Gastrocnemius medialis (tissue), 4 donors: ENCODE data around the gene FHOD1. TPM values are rescaled to one million over a fixed set of nuclear protein-coding genes. Genes with fewer than 3 reads are reported as not detected.

Source experiments
- ATAC-seq, 2 donors: fragments of 150-250 bp; one replicate each; pipeline ENCODE4 v1.9.1; 2016
- DNase-seq, 2 donors: peaks; one replicate each; pipeline ENCODE4 v3.0.0-alpha.2; 2019
- H3K27ac ChIP-seq, 4 donors: fragments of 200-600 bp; sonication (generic); 1 replicate in 1 of 4; 2 replicates in 3 of 4; pipeline ENCODE4 v1.5.1; 2016 to 2018; ENCODE audit warnings: mild to moderate bottlenecking in 2 of 4, moderate library complexity in 1 of 4
- H3K27me3 ChIP-seq, 3 donors: fragments of 200-600 bp; sonication (generic) in 2 of 3; 1 replicate in 1 of 3; 2 replicates in 2 of 3; pipeline versions ENCODE4 v1.5.1 to v1.6.0; 2016 to 2019; ENCODE audit warnings: mild to moderate bottlenecking in 1 of 3, moderate library complexity in 1 of 3
- H3K36me3 ChIP-seq, 2 donors: fragments of 200-600 bp; sonication (generic) in 1 of 2; one replicate each; pipeline ENCODE4 v1.5.1; 2017 to 2018
- H3K4me1 ChIP-seq, 2 donors: fragments of 200-600 bp; sonication (generic) in 1 of 2; one replicate each; pipeline ENCODE4 v1.5.1; 2016 to 2017; ENCODE audit warnings: mild to moderate bottlenecking in 2 of 2
- H3K4me3 ChIP-seq, 4 donors: fragments of 200-600 bp; sonication (generic) in 3 of 4; 1 replicate in 1 of 4; 2 replicates in 3 of 4; pipeline ENCODE4 v1.5.1; 2016 to 2019; ENCODE audit warnings: mild to moderate bottlenecking in 2 of 4
- H3K9me3 ChIP-seq, 3 donors: fragments of 200-600 bp; sonication (generic) in 2 of 3; 1 replicate in 1 of 3; 2 replicates in 2 of 3; pipeline ENCODE4 v1.5.1; 2016 to 2019
- POLR2A ChIP-seq, 2 donors: fragments of 450-650 bp; IDR thresholded peaks; one replicate each; pipeline ENCODE4 v1.6.1; 2017; ENCODE audit warnings: antibody characterized with exemption in 2 of 2, mild to moderate bottlenecking in 2 of 2, moderate library complexity in 2 of 2
- in situ Hi-C, 4 donors: fragments of 200-750 bp; cut with MboI; loops; one replicate each; pipeline versions ENCODE4 v1.15.0 to v1.8.0; 2017; ENCODE audit warnings: low sequenced_read_pairs in 4 of 4
- intact Hi-C: fragments of 100-400 bp; cut with DNase I; formaldehyde crosslinking; loops from one replicate; pipeline ENCODE4 v1.15.1; 2023; ENCODE audit warnings: low total_unique reads
- total RNA-seq, 4 donors: library from RNA; depleted of rRNA; stranded (reverse); fragments of >200 nt; gene quantifications; one replicate each; pipeline versions ENCODE4 v1.1.0 to v1.2.3, GENCODE V29; 2016
- TF ChIP-seq, protein P1 (sequence below), 5 experiments: fragments of 450-650 bp in 3 of 5; fragments of 200-600 bp in 2 of 5; sonication (generic) in 2 of 5; IDR thresholded peaks in 4 of 5; conservative IDR thresholded peaks in 1 of 5; 1 replicate in 4 of 5; 2 replicates in 1 of 5; pipeline ENCODE4 v1.5.1; 2016 to 2019; ENCODE audit warnings: antibody characterized with exemption in 5 of 5, mild to moderate bottlenecking in 3 of 5, moderate library complexity in 3 of 5

FHOD1 gene
- total RNA-seq, 4 donors from 2014 or later, result 26.3 to 65.3 (median 52.4) TPM

DNA sequence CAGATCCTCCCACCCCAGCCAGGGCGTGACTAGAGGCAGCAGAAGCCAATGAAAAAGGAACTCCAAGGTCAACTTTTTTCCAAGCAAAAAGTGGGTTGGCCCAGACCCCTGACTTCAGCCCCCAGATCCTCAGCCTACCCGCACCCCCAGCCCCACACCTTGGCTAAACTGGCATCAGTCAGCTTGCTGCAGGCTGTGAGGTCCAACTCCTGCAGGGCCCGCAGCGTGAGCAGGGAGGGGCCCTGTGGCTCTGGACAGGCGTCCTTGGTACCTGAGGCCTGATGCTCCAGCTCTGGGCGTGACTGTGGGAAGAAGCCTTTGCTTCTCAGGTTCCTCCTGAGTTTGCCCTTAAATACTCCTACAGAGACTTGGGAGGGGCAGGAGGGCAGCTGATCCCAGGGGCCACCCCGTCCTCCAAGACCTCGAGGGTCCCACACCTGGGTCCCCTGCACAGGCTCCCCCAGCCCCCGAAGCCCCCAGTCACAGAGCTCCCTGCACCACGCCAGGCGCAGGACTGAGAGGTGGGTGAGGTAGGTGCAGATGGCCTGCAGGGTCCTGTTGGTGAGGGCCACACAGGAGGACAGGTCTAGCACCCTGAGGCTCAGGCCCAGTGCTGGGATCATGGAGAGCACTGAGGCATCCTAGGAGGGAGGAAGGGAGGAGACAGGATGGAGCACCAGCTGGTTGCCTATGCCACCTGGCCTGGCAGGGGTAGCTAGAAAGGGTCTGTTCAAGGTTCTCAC lies 39.0 kb downstream of the FHOD1 start:
- Histone ChIP-seq H3K4me3 (no peak overlapping the region), H3K4me1 (peaks cover 23 to 26% of the 10 kb centered on the region in 2 donors), H3K9me3 (no peaks in the 10 kb centered on the region), H3K27me3 (no peaks in the 10 kb centered on the region), H3K36me3 (peaks cover 0 to 5% of the 10 kb centered on the region in 2 donors), H3K27ac (peak overlapping the region; percentile 53 to 83 (median 70))
- intact Hi-C loops (no loop called here), in situ Hi-C loops (no loop called here)
- TF ChIP-seq, protein P1, sequence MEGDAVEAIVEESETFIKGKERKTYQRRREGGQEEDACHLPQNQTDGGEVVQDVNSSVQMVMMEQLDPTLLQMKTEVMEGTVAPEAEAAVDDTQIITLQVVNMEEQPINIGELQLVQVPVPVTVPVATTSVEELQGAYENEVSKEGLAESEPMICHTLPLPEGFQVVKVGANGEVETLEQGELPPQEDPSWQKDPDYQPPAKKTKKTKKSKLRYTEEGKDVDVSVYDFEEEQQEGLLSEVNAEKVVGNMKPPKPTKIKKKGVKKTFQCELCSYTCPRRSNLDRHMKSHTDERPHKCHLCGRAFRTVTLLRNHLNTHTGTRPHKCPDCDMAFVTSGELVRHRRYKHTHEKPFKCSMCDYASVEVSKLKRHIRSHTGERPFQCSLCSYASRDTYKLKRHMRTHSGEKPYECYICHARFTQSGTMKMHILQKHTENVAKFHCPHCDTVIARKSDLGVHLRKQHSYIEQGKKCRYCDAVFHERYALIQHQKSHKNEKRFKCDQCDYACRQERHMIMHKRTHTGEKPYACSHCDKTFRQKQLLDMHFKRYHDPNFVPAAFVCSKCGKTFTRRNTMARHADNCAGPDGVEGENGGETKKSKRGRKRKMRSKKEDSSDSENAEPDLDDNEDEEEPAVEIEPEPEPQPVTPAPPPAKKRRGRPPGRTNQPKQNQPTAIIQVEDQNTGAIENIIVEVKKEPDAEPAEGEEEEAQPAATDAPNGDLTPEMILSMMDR (IDR thresholded peaks at IDR 0.05 in 4 of 5, conservative IDR thresholded peaks at IDR 0.05 in 1 of 5), result no peak
- no peak for TF ChIP-seq POLR2A (IDR thresholded peaks at IDR 0.05)
- DNase-seq (peak in 1 of 2 donors; percentile 38), ATAC-seq (peak in 1 of 2 donors; percentile 15)

DNA sequence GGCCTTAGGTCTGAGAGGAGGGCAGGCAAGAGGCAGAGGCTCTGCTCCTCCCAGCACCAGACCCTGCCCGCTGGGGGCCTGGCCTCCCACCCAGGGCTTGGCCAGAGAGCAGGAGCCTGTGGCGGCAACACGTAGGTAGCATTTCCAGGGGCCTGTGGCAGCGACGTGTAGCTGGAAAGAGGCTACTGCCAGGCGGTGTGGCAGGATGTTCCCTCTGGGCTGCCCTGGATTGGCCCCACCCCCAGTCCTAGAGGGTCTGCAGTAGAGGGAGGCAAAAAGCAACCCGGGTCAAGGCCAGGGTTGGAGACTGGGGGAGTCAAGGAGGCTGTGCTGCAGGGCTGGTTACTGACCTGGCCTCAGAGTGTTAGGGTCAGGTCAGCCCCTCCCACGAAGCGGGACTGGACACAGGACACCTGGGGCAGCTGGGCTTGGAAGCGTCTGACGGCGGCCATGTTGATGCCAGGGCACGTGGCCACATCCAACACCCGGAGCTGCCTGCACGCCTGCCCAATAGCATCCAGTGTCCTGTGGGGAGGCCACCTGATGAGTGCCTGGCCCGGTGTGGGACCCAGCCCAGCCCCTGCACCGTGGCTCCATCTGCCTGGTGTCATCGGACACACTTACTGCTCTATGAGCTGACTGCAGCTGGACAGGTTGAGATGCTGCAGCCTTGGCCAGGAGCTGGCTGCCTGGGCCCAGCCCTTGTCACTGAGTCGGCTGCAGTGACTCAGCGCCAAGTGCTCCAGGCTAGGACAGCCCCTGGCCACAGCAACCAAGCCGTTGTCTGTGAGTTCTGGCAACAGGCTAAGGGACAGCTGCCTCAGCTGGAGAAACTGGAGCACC lies 39.8 kb downstream of the FHOD1 start:
- Histone ChIP-seq H3K36me3 (peaks cover 0 to 10% of the 10 kb centered on the region in 2 donors), H3K4me3 (no peak overlapping the region), H3K27me3 (no peaks in the 10 kb centered on the region), H3K4me1 (peaks cover 23 to 24% of the 10 kb centered on the region in 2 donors), H3K27ac (peak overlapping the region; percentile 53 to 83 (median 70)), H3K9me3 (no peaks in the 10 kb centered on the region)
- intact Hi-C loops (no loop called here), in situ Hi-C loops (no loop called here)
- TF ChIP-seq, protein P1 (IDR thresholded peaks at IDR 0.05 in 4 of 5, conservative IDR thresholded peaks at IDR 0.05 in 1 of 5), result no peak
- no peak for TF ChIP-seq POLR2A (IDR thresholded peaks at IDR 0.05)
- DNase-seq (peak; percentile 74 to 89), ATAC-seq (peak; percentile 87 to 89)

DNA sequence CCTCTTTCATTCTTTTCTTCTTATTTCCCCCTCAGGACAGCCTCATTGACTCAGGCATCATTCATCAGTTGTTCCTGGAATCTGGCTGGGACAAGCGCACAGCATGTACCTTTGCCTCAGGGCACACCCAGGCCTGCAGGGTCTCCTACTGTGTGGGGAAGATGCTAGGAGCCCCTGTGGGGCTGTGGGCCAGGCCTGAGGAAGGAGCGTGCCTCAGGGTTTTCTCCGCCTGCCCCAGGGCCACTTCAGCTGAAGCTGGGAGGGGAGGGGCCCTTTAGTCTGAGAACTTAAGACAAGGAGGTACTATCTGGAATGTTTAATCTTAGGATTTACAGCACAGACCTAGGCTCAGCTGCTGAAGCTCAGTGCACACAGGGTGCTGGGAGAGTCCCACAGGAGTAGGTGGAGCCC lies 40.4 kb downstream of the FHOD1 start:
- no peaks in the 10 kb centered on the region for H3K9me3 ChIP-seq
- intact Hi-C loops, result no loop called here
- ATAC-seq, result no peak
- no peak for DNase-seq
- H3K27me3 ChIP-seq, result no peaks in the 10 kb centered on the region
- peak overlapping the region; percentile 53 to 83 (median 70) for H3K27ac ChIP-seq
- H3K4me3 ChIP-seq, result no peak overlapping the region
- peaks cover 0 to 16% of the 10 kb centered on the region in 2 donors for H3K36me3 ChIP-seq
- TF ChIP-seq POLR2A (IDR thresholded peaks at IDR 0.05), result no peak
- TF ChIP-seq, protein P1 (IDR thresholded peaks at IDR 0.05 in 4 of 5, conservative IDR thresholded peaks at IDR 0.05 in 1 of 5), result no peak
- in situ Hi-C loops, result no loop called here
- H3K4me1 ChIP-seq, result peaks cover 23 to 24% of the 10 kb centered on the region in 2 donors

DNA sequence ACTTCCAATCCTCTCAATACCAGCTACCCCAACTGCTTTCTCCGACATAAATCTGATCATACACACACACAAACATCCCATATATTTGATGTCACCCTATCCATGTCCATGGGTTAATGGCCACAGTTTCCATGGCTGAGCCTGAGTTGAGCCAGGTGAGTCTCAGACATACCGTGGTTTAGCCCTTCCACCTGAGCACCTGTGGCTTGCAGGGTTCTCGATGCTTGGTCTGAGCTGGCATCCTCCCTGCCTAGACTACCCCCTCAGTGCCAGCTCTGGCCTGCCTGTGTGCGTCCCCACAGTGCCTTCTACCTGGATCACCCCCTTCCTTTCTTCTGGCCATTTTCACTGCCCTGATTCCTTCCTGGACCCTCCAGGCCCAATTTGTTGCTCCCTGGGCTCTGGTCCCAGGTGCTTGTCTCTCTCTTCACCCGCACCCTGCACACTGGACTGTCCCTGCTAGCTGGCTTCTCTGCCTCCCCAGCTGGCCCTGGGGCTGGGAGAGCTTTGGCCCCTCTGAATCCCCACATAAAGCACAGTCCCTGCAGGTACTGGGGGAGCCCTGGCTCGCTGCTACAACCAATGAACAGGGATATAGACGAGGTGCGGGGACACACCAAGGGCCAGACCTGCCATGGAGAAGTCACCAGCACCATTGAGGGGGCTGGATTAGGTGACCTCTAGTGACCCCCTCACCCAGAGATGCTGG lies 41.0 kb downstream of the FHOD1 start:
- intact Hi-C loops (no loop called here), in situ Hi-C loops (no loop called here)
- TF ChIP-seq, protein P1 (IDR thresholded peaks at IDR 0.05 in 4 of 5, conservative IDR thresholded peaks at IDR 0.05 in 1 of 5), result no peak
- no peak for TF ChIP-seq POLR2A (IDR thresholded peaks at IDR 0.05)
- no peak for ATAC-seq
- Histone ChIP-seq H3K36me3 (peaks cover 0 to 19% of the 10 kb centered on the region in 2 donors), H3K4me3 (no peak overlapping the region), H3K27ac (no peak overlapping the region), H3K4me1 (peaks cover 23 to 24% of the 10 kb centered on the region in 2 donors), H3K9me3 (no peaks in the 10 kb centered on the region), H3K27me3 (no peaks in the 10 kb centered on the region)
- no peak for DNase-seq
